ENCODE results near the gene RITA1. TPM values are rescaled to one million over a fixed set of nuclear protein-coding genes. Genes with fewer than 3 reads are reported as not detected.

RITA1 gene
- total RNA-seq, 1 donor from 2014 or later = 11.7 TPM

- Mint-ChIP-seq H3K27me3 (ENCODE audit: unreplicated experiment) (peaks cover 8% of the 10 kb centered on the region), H3K9me3 (ENCODE audit: unreplicated experiment) (no peaks in the 10 kb centered on the region), H3K4me1 (ENCODE audit: unreplicated experiment) (peaks cover 15% of the 10 kb centered on the region), H3K27ac (ENCODE audit: unreplicated experiment) (no peak overlapping the region), H3K4me3 (ENCODE audit: unreplicated experiment) (no peak overlapping the region), H3K36me3 (ENCODE audit: low read depth, unreplicated experiment) (peaks cover 9% of the 10 kb centered on the region)
- TF ChIP-seq CTCF (IDR thresholded peaks at IDR 0.05; ENCODE audit: unreplicated experiment) = no peak
- no peak for DNase-seq (ENCODE audit: low spot score)
Measured at GRCh38 chr12:113230315-113231234, 45.1 kb downstream of the RITA1 start.

GRCh38 chr12:113231235-113232088 lies 45.9 kb downstream of the RITA1 start:
- Mint-ChIP-seq H3K27ac (ENCODE audit: unreplicated experiment) (no peak overlapping the region), H3K4me3 (ENCODE audit: unreplicated experiment) (no peak overlapping the region), H3K27me3 (ENCODE audit: unreplicated experiment) (peaks cover 8% of the 10 kb centered on the region), H3K4me1 (ENCODE audit: unreplicated experiment) (peaks cover 16% of the 10 kb centered on the region), H3K9me3 (ENCODE audit: unreplicated experiment) (no peaks in the 10 kb centered on the region), H3K36me3 (ENCODE audit: low read depth, unreplicated experiment) (peaks cover 11% of the 10 kb centered on the region)
- DNase-seq (ENCODE audit: low spot score) = no peak
- no peak for TF ChIP-seq CTCF (IDR thresholded peaks at IDR 0.05; ENCODE audit: unreplicated experiment)

- H3K36me3 Mint-ChIP-seq (ENCODE audit: low read depth, unreplicated experiment) = peaks cover 11% of the 10 kb centered on the region
- no peak overlapping the region for H3K4me3 Mint-ChIP-seq (ENCODE audit: unreplicated experiment)
- peaks cover 7% of the 10 kb centered on the region for H3K27me3 Mint-ChIP-seq (ENCODE audit: unreplicated experiment)
- TF ChIP-seq CTCF (IDR thresholded peaks at IDR 0.05; ENCODE audit: unreplicated experiment) = no peak
- H3K27ac Mint-ChIP-seq (ENCODE audit: unreplicated experiment) = no peak overlapping the region
- no peak for DNase-seq (ENCODE audit: low spot score)
- H3K4me1 Mint-ChIP-seq (ENCODE audit: unreplicated experiment) = peaks cover 16% of the 10 kb centered on the region
- H3K9me3 Mint-ChIP-seq (ENCODE audit: unreplicated experiment) = no peaks in the 10 kb centered on the region
Measured at GRCh38 chr12:113232089-113232839, 46.7 kb downstream of the RITA1 start.

GRCh38 chr12:113232840-113233585 lies 47.5 kb downstream of the RITA1 start:
- TF ChIP-seq CTCF (IDR thresholded peaks at IDR 0.05; ENCODE audit: unreplicated experiment) = no peak
- H3K4me3 Mint-ChIP-seq (ENCODE audit: unreplicated experiment) = no peak overlapping the region
- H3K9me3 Mint-ChIP-seq (ENCODE audit: unreplicated experiment) = no peaks in the 10 kb centered on the region
- no peak for DNase-seq (ENCODE audit: low spot score)
- H3K36me3 Mint-ChIP-seq (ENCODE audit: low read depth, unreplicated experiment) = peaks cover 11% of the 10 kb centered on the region
- H3K27ac Mint-ChIP-seq (ENCODE audit: unreplicated experiment) = no peak overlapping the region
- peaks cover 20% of the 10 kb centered on the region for H3K4me1 Mint-ChIP-seq (ENCODE audit: unreplicated experiment)
- H3K27me3 Mint-ChIP-seq (ENCODE audit: unreplicated experiment) = peaks cover 7% of the 10 kb centered on the region

Measured in endothelial cell (in vitro differentiated cells).